PC-3 (cell line): ENCODE results near the gene TLR1. TPM values are rescaled to one million over a fixed set of nuclear protein-coding genes. Genes with fewer than 3 reads are reported as not detected.

Experiments
- ATAC-seq: fragments of 200-7000 bp; cut with Tn5 transposase; 2 replicates; pipeline ENCODE4 v1.9.1; 2020; ENCODE audit warnings: mild to moderate bottlenecking, moderate library complexity
- Bru-seq: library from RNA; stranded (reverse); fragments of 400-500 nt; gene quantifications from one replicate; lab custom pipeline; 2021; lab: Mats Ljungman, UMichigan
- BruChase-seq, 2 experiments: library from RNA; stranded (reverse); fragments of 400-500 nt; gene quantifications; one replicate each; lab custom pipeline; 2021; lab: Mats Ljungman, UMichigan
- BruUV-seq: library from RNA; stranded (reverse); fragments of 400-500 nt; replicated peaks from 2 replicates; lab custom pipeline; 2021; lab: Mats Ljungman, UMichigan
- CTCF ChIA-PET: fragments of 300-600 bp; sonication (Branson Sonifier 250); formaldehyde crosslinking; loops from one replicate; lab custom pipeline; 2022; ENCODE audit warnings: antibody characterized with exemption; lab: Charles Lee
- POLR2A ChIA-PET: fragments of 300-600 bp; sonication (Branson Sonifier 250); formaldehyde crosslinking; loops from one replicate; lab custom pipeline; 2022; ENCODE audit warnings: antibody characterized with exemption; ENCODE audit not compliant: unreplicated experiment; lab: Charles Lee
- DNase-seq: peaks from one replicate; pipeline ENCODE4 v3.0.0-alpha.2; 2015
- H2AFZ ChIP-seq: fragments of 300-600 bp; sonication (generic); 2 replicates; pipeline ENCODE4 v1.6.0; 2016; ENCODE audit warnings: antibody characterized with exemption, low read length
- H3F3A ChIP-seq: fragments of 300-600 bp; sonication (generic); one replicate; pipeline ENCODE4 v1.6.0; 2017; ENCODE audit warnings: antibody characterized with exemption, low read length, control low read depth, mild to moderate bottlenecking; ENCODE audit not compliant: unreplicated experiment
- H3K27ac ChIP-seq: fragments of 300-600 bp; sonication (generic); 2 replicates; pipeline ENCODE4 v1.5.1; 2016; ENCODE audit warnings: mild to moderate bottlenecking, low read length
- H3K27me3 ChIP-seq: fragments of 300-600 bp; sonication (generic); 2 replicates; pipeline ENCODE4 v1.6.1; 2016; ENCODE audit warnings: low read length, mixed read lengths
- H3K36me3 ChIP-seq: fragments of 300-600 bp; sonication (generic); 2 replicates; pipeline ENCODE4 v1.6.1; 2016; ENCODE audit warnings: low read depth, mixed run types, low read length, mixed read lengths
- H3K4me1 ChIP-seq: fragments of 300-600 bp; sonication (generic); 2 replicates; pipeline ENCODE4 v1.5.1; 2016; ENCODE audit warnings: low read length; ENCODE audit not compliant: insufficient read depth
- H3K4me2 ChIP-seq: fragments of 300-600 bp; sonication (generic); 2 replicates; pipeline ENCODE4 v1.6.0; 2016; ENCODE audit warnings: low read length
- H3K4me3 ChIP-seq: fragments of 300-600 bp; sonication (generic); 2 replicates; pipeline ENCODE4 v1.5.1; 2016; ENCODE audit warnings: mild to moderate bottlenecking, low read length, mixed read lengths
- H3K79me2 ChIP-seq: fragments of 300-600 bp; sonication (generic); 2 replicates; pipeline ENCODE4 v1.6.1; 2017; ENCODE audit warnings: low read length, mixed read lengths
- H3K9ac ChIP-seq: fragments of 300-600 bp; sonication (generic); 2 replicates; pipeline ENCODE4 v1.6.0; 2016; ENCODE audit warnings: mild to moderate bottlenecking, low read length
- H3K9me2 ChIP-seq: fragments of 300-600 bp; sonication (generic); replicated peaks from 2 replicates; pipeline ENCODE4 v1.6.1; 2016; ENCODE audit warnings: mixed run types, low read length, mixed read lengths
- H3K9me3 ChIP-seq: fragments of 300-600 bp; sonication (generic); 2 replicates; pipeline ENCODE4 v1.6.1; 2016; ENCODE audit warnings: low read length, mixed read lengths
- H4K20me1 ChIP-seq: fragments of 300-600 bp; sonication (generic); 2 replicates; pipeline ENCODE4 v1.6.1; 2016; ENCODE audit warnings: low read length, mixed read lengths
- CTCF ChIP-seq: fragments of 300-600 bp; sonication (generic); conservative IDR thresholded peaks from 2 replicates; pipeline ENCODE4 v1.5.1; 2017; ENCODE audit warnings: antibody characterized with exemption, low read depth, mild to moderate bottlenecking, low read length
- EZH2 ChIP-seq: fragments of 300-600 bp; sonication (generic); IDR thresholded peaks from one replicate; pipeline ENCODE4 v1.6.1; 2017; ENCODE audit warnings: antibody characterized with exemption, mild to moderate bottlenecking, low read length; ENCODE audit not compliant: unreplicated experiment
- EZH2phosphoT487 ChIP-seq: fragments of 300-600 bp; sonication (generic); IDR thresholded peaks from 2 replicates; pipeline ENCODE4 v1.6.1; 2018; ENCODE audit warnings: mild to moderate bottlenecking, antibody characterized with exemption, low read length, borderline replicate concordance
- intact Hi-C: fragments of 100-400 bp; cut with micrococcal nuclease; formaldehyde crosslinking; loops from 2 replicates; pipeline ENCODE4 v1.9.0; 2023
- long read RNA-seq: library from polyadenylated mRNA; unstranded; transcript quantifications from one replicate; pipeline ENCODE4 v2.0.0, GENCODE V29; 2021; ENCODE audit not compliant: unreplicated experiment
- total RNA-seq: library from RNA; depleted of rRNA; stranded (reverse); fragments of >200 nt; gene quantifications from 2 replicates; pipeline ENCODE4 v1.2.3, GENCODE V29; 2014; rRNA removed

TLR1 gene, protein sequence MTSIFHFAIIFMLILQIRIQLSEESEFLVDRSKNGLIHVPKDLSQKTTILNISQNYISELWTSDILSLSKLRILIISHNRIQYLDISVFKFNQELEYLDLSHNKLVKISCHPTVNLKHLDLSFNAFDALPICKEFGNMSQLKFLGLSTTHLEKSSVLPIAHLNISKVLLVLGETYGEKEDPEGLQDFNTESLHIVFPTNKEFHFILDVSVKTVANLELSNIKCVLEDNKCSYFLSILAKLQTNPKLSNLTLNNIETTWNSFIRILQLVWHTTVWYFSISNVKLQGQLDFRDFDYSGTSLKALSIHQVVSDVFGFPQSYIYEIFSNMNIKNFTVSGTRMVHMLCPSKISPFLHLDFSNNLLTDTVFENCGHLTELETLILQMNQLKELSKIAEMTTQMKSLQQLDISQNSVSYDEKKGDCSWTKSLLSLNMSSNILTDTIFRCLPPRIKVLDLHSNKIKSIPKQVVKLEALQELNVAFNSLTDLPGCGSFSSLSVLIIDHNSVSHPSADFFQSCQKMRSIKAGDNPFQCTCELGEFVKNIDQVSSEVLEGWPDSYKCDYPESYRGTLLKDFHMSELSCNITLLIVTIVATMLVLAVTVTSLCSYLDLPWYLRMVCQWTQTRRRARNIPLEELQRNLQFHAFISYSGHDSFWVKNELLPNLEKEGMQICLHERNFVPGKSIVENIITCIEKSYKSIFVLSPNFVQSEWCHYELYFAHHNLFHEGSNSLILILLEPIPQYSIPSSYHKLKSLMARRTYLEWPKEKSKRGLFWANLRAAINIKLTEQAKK
- total RNA-seq = 0.40 and 0.47 TPM in 2 replicates
- Bru-seq, nascent RNA = percentile 33 among the genes with signal in this experiment
- BruChase-seq, experiment 1, labeled RNA remaining after a 6-hour chase = percentile 39 among the genes with signal in this experiment
- BruChase-seq, experiment 2, labeled RNA remaining after a 2-hour chase = percentile 33 among the genes with signal in this experiment
- long read RNA-seq, partial matches to known transcripts = 0 of 3 reads
- long read RNA-seq, other reads (novel, unspliced or antisense) = 3 of 3 reads

DNA sequence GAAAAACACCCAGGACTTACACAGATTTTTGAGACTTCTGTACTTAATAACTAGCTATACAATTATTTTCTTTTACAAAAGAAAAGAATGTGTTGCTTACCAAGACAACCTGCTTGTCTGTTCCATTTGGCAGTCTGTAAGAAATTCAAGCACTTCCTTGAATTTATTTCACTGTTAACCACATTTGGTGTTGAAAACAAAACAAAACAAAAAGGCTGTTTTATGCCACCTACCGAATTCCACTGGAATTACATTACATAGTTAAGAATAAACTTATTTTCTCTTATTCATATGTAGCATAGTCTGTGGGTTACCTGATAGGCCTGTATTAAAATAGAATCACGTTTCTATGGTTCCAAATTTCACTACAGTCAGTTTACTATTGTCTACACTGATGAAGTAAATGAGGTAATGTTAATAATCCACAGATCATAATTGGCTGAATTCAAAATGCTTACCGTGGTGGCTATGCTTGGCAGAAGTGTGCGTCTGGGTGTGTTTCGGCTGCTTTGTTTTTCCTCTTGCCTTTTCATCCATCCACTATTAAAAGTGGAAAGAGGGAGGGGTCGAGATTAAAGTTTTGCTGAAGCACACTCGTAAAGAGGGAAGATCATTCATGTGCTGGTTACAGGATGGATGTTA lies at the start of gene TLR1:
Gene TLR1, minus strand, starts transcription at position 138 of the 642 bp plus-strand sequence. CDS start 5,960 bp downstream, outside the sequence.
- H3K79me2 ChIP-seq = no peaks in the 10 kb centered on the region
- DNase-seq (peak; percentile 65), ATAC-seq (peak; percentile 64)
- ChIA-PET CTCF (interaction anchor here (0.9 kb wide), 1 partner anchor 45 kb away, joined by 3 read pairs; no protein-coding TSS in a partner anchor), POLR2A (no interaction called here)
- no peaks in the 10 kb centered on the region for H3F3A ChIP-seq
- H3K36me3 ChIP-seq = no peaks in the 10 kb centered on the region
- H3K4me3 ChIP-seq = no peak within 1 kb of the TSS
- no peaks in the 10 kb centered on the region for H3K9me2 ChIP-seq
- peak within 1 kb of the TSS; percentile 66 for H2AFZ ChIP-seq
- TF ChIP-seq CTCF (peak; percentile 63), EZH2 (no peak)
- no TSS peak for BruUV-seq
- H4K20me1 ChIP-seq = no peaks in the 10 kb centered on the region
- peak within 1 kb of the TSS; percentile 38 for H3K27ac ChIP-seq
- H3K27me3 ChIP-seq = no peaks in the 10 kb centered on the region
- intact Hi-C loops = loop anchor here (2.0 kb wide), 1 partner anchor 46 kb away; no protein-coding TSS in a partner anchor
- peak within 1 kb of the TSS; percentile 73 for H3K4me2 ChIP-seq
- H3K4me1 ChIP-seq = peaks cover 9% of the 10 kb centered on the region
- H3K9ac ChIP-seq = no peak within 1 kb of the TSS
- no peaks in the 10 kb centered on the region for H3K9me3 ChIP-seq

DNA sequence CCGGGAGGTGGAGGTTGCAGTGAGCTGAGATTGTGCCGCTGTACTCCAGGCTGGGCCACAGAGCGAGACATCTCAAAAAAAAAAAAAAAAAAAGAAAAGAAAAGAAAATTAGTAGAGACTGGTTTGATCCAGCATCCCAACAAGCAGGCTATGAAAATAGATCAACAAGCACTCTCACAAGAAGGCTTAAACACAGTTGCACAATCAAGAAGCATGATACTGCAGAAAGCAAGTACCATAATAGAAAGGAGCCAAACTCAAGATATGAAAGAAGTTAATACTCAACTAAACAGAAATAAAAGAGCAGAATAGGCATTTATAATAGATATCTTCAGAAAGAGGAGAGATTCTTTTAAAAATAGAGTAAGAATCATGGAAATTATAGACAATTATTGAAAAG lies 41.4 kb upstream of the TLR1 start:
- ChIA-PET POLR2A (no interaction called here), CTCF (no interaction called here)
- intact Hi-C loops = no loop called here

More for the DNA sequence above, 41.4 kb upstream of the TLR1 start:
- Histone ChIP-seq H3K4me2 (no peak overlapping the region), H3K4me1 (no peaks in the 10 kb centered on the region), H3K9ac (no peak overlapping the region), H3K27me3 (no peaks in the 10 kb centered on the region), H3K9me3 (no peaks in the 10 kb centered on the region), H3K4me3 (no peak overlapping the region), H4K20me1 (no peaks in the 10 kb centered on the region), H3F3A (no peaks in the 10 kb centered on the region), H3K9me2 (no peaks in the 10 kb centered on the region), H2AFZ (no peak overlapping the region), H3K79me2 (no peaks in the 10 kb centered on the region), H3K27ac (no peak overlapping the region), H3K36me3 (no peaks in the 10 kb centered on the region)
- DNase-seq (no peak), ATAC-seq (no peak)
- TF ChIP-seq EZH2phosphoT487 = no peak
- TF ChIP-seq EZH2 = no peak
- TF ChIP-seq CTCF = no peak
- BruUV-seq = no TSS peak
